ENCODE measurements around the gene AKNA. TPM values are rescaled to one million over a fixed set of nuclear protein-coding genes. Genes with fewer than 3 reads are reported as not detected.

AKNA gene
- total RNA-seq, 1 experiment from 2014 or later: 10.1 TPM

- Histone ChIP-seq H3K4me3 (ENCODE audit: low read depth in 2 of 2, low read length in 2 of 2) (no peak overlapping the region), H3K36me3 (ENCODE audit: control insufficient read depth, insufficient read depth, low read length) (no peaks in the 10 kb centered on the region), H3K9me3 (ENCODE audit: control insufficient read depth, insufficient read depth, low read depth, low read length) (no peaks in the 10 kb centered on the region), H3K27ac (ENCODE audit: low read length) (no peak overlapping the region), H3K27me3 (ENCODE audit: control insufficient read depth, insufficient read depth, low read length) (no peaks in the 10 kb centered on the region), H3K4me1 (ENCODE audit: control insufficient read depth, insufficient read depth, low read length) (no peaks in the 10 kb centered on the region)
- intact Hi-C loops (cut with micrococcal nuclease; ENCODE audit: unreplicated experiment): no loop called here
- TF ChIP-seq REST (IDR thresholded peaks at IDR 0.05; ENCODE audit: insufficient read depth in 1 of 2, low read depth in 2 of 2, low read length in 1 of 2) (no peak), SIN3A (IDR thresholded peaks at IDR 0.05; ENCODE audit: borderline replicate concordance, insufficient read depth, low read depth, low read length) (no peak), TCF7L2 (IDR thresholded peaks at IDR 0.05; ENCODE audit: low read depth, low read length) (no peak), CTCF (IDR thresholded peaks at IDR 0.05) (no peak), POLR2AphosphoS5 (IDR thresholded peaks at IDR 0.05; ENCODE audit: low read depth, low read length) (no peak)
- in situ Hi-C loops (cut with HindIII; ENCODE audit: low pct_unique_long_range_greater_than_20kb, low sequenced_read_pairs): no loop called here
- CTCF ChIA-PET: no interaction called here
- no TSS peak for BruUV-seq (replicated peaks)
- ATAC-seq (no peak), DNase-seq (ENCODE audit: low read depth, low spot score) (no peak)
- POLR2A ChIA-PET: no interaction called here
These were observed 75.9 kb downstream of the AKNA start for GRCh38 chr9:114311571-114312512.

- Histone ChIP-seq H3K36me3 (ENCODE audit: control insufficient read depth, insufficient read depth, low read length) (no peaks in the 10 kb centered on the region), H3K27ac (ENCODE audit: low read length) (no peak overlapping the region), H3K27me3 (ENCODE audit: control insufficient read depth, insufficient read depth, low read length) (no peaks in the 10 kb centered on the region), H3K4me1 (ENCODE audit: control insufficient read depth, insufficient read depth, low read length) (no peaks in the 10 kb centered on the region), H3K9me3 (ENCODE audit: control insufficient read depth, insufficient read depth, low read depth, low read length) (no peaks in the 10 kb centered on the region), H3K4me3 (ENCODE audit: low read depth in 2 of 2, low read length in 2 of 2) (no peak overlapping the region)
- POLR2A ChIA-PET: no interaction called here
- CTCF ChIA-PET: no interaction called here
- ATAC-seq: no peak
- TF ChIP-seq CTCF (IDR thresholded peaks at IDR 0.05) (no peak), REST (IDR thresholded peaks at IDR 0.05; ENCODE audit: insufficient read depth in 1 of 2, low read depth in 2 of 2, low read length in 1 of 2) (no peak)
- no peak for DNase-seq (ENCODE audit: low read depth, low spot score)
- BruUV-seq (replicated peaks): no TSS peak
- intact Hi-C loops (cut with micrococcal nuclease; ENCODE audit: unreplicated experiment) (no loop called here), in situ Hi-C loops (cut with HindIII; ENCODE audit: low pct_unique_long_range_greater_than_20kb, low sequenced_read_pairs) (no loop called here)
These were observed 77.0 kb downstream of the AKNA start for GRCh38 chr9:114310471-114311450.
